Activated gamma-delta T cell treated with anti-CD3 and anti-CD28 coated beads, Interleukin-2, amount 50 U/mL, for 16 hours (primary cell): ENCODE data around the gene NKX1-2.
A peak's percentile ranks its signal among the peaks of the same experiment; 100 is the strongest.

ENCODE experiments used
- DNase-seq: peaks from one replicate; pipeline ENCODE4 v3.0.0-alpha.2; 2020; ENCODE audit warnings: low read depth

The NKX1-2 gene

GRCh38 chr10:124474514-124475070, 24.8 kb upstream of the NKX1-2 start:
- DNase-seq, result no peak

DNA sequence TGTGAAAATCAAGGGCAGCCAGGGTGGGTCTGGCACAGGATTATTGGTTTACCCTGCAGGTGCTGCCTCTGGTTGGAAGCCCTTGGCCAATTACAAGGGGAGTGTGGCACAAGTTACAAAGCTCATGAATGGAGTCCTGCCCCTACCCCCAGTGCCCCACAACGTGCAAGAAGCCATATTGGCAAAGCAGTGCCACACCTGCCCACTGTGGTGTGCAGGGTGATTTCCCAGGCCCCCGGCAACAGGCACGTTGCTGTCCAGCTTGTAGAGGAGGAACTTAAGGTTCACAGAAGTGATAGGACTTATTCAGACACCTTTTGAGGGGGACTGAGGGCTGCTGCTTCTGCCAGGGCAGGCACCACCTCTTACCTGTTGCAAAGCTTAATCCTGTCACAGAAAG, 23.2 kb upstream of the NKX1-2 start:
- DNase-seq, result no peak

DNA sequence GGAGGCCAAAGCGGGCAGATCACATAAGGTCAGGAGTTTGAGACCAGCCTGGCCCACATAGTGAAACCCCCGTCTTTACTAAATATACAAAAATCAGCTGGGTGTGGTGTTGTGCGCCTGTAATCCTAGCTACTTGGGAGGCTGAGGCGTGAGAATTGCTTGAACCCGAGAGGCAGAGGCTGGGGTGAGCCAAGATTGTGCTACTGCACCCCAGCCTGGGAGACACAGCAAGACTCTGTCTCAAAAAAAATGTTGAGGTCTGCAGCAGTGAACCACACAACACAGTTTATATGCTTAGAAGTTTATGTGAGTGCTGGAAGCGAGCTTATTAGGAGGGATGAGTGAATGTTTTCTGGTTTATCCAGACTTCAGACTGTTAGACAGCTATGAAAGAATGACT, 22.2 kb upstream of the NKX1-2 start:
- no peak for DNase-seq

DNA sequence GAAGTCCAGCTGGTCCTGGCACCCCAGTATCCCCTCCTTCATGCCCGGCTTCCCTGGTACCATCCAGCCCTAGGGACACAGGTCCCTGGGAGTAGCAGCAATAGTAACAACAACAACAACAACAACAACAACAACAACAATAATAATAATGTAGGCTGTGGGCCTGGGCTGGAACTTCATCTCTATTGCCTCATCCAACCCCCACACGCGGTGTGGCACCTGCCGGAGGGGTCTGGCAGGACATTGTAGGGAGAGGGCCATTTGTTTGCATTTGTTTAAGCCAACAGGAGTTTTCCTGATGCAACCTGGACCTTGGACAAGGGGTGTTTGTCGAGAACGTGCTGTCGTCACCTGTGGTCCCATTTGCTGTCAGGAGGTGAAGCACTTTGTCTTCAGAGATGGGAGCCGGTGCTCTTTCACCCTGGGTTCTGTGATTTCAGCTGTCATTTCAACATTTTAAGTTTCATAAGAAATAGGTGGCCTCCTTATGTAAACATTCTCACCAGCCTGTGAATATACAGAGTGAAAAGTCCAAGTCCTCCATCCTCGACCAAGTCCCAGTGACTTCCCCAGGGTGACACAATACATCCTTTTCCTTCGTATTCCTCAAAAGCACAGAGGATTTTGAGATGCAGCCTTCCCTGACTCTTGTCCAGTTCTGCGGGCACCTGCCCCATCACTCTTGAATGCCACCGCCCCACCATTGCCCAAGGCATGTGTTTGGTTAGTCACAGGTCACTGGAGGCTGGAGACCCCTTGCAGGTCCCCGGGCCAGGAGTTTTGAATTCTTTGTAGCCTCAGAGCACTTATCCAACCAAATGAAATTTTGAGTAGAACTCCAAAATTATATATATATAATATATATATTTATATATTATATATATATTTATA, 21.0 kb upstream of the NKX1-2 start:
- DNase-seq, result no peak

GRCh38 chr10:124469956-124470484, 20.2 kb upstream of the NKX1-2 start:
- DNase-seq, result no peak

DNA sequence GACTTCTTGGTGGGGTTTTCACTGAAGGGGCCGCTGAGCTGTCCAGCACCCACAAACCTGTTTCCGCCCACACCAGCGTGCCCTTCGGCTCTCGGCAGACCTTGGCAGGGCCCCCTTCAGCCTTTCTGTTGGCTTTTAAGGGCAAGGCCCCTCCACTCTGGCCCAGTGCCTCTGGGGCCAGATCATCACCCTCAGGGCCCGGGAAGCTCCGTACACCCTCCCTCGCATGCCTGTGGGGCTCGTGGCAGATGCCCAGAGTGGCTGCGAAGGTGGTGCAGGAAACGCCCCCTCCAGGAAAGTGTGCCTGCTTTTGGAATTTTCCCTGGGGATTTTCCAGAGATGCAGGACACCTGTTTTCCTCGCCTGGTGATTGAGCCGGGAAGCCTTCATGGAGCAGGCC, 18.8 kb upstream of the NKX1-2 start:
- DNase-seq, result no peak

DNA sequence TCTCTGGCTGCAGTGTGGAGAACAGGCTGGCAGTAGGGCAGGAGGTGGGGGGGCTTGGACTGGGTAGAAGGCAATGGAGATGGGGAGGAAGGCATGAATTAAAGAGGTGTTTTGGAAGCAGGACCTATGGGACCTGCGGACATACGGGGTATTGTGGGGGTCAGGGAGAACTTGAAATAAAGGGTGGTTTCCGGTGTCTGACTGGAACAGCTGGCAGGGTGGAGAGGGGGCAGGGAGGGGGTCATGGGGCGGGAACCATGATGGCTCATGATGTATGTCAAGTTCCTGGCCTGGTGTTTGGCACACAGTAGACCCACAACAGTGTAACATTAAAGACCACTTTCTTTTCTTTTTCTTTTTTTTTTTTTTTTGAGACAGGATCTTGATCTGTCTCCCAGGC, 17.3 kb upstream of the NKX1-2 start:
- no peak for DNase-seq

GRCh38 chr10:124465777-124466488, 16.1 kb upstream of the NKX1-2 start:
- DNase-seq, result no peak

DNA sequence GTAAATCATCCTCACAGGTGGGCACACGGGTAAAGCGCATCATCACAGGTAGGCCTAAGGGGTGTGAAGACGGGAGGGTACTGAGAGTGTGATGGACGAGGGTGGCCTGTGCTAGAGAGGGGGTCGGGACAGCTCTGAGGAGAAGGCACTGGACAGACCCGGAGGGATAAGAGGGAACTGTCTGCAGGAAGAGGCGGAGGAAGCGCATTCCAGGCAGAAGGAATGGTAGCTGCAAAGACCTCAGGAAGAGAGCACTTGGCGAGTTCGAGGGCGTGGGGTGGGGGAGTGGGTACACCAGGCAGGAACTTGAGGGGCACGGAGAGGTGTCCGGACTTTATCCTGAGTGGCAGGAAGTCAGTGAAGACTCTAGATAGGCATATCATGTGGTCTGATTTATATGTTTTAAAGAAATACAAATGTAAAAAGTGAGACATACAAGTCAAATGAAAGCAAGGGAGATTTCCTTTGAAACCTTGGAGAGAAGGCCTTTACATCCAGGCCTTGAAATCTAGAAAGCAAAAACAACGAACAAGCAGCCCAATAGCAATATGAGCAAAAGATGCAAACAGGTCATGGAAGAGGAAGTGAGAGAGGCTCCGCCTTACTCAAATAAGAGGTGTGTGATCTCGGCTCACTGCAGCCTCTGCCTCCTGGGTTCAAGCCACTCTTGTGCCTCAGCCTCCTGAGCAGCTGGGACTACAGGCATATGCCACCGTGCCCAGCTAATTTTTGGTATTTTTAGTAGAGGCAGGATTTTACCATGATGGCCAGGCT, 15.4 kb upstream of the NKX1-2 start:
- DNase-seq, result no peak

- DNase-seq, result no peak
These were observed 14.5 kb upstream of the NKX1-2 start for GRCh38 chr10:124464028-124464965.

DNA sequence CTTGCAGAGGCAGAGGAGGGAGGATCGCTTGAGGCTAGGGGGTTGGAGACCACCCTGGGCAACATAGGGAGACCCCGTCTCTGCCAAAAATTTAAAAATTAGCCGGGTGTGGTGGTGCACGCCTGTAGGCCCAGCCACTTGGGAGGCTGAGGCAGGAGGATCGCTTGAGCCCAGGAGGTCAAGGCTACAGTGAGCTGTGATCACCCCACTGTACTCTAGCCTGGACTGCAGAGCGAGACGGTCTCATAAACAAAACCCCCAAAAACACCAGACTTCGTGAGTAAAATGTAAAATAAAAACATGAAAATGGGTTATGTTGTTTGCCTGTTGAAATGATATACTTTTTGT, 12.5 kb upstream of the NKX1-2 start:
- no peak for DNase-seq

DNA sequence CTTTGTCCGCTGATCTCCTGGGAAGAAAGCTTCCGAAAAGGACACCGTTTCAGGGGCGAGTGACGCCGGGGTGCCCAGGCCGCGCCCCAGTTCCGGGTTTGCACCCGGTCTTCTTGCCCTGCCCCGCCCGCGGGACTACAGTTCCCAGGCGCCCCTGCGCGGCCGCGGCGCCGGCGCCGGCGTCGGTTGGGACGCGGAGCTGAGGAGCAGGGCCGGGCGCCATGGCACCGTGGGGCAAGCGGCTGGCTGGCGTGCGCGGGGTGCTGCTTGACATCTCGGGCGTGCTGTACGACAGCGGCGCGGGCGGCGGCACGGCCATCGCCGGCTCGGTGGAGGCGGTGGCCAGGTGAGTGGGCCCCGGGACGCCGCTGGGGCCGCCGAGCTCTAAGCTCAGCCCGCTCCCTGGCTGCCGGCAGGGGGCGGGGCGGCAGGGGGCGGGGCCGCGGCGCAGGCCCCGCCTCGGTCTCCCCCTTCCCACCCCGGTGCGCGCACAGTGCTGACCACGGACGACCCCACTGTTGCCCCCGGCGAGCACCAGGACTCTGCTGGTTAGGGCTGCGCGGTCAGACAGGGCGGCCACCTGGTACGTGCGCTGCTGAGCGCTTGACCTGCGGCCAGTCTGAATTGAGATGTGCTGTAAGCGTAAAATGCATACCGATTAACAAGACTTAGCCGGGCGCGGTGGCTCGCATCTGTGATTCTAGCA, 12.0 kb upstream of the NKX1-2 start, which contains the start of gene LHPP:
LHPP (plus strand) TSS at position 182 of the 706 bp plus-strand sequence; CDS start at position 222, 40 bp downstream.
- peak; percentile 69 for DNase-seq

DNA sequence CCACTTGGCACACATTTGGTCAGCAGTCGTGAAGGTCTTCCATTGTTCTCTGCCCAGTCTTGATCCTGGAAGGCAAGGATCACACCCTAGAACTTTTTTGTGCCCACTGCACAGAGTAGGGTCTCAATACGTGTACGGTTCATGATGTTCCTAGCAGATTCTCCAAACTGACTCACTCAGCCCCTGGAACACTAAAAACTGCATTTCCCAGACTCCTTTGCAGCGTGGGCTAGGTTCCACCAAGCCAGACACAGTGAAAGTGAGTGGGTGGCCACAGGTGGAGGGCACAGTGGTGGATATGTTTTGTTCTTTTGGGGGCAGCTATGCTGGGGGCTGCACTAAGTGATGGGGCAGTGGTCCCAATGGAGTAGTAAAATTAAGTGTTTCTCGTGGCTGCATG, 10.3 kb upstream of the NKX1-2 start:
- no peak for DNase-seq

GRCh38 chr10:124459395-124459794, 9.6 kb upstream of the NKX1-2 start:
- DNase-seq, result no peak

DNA sequence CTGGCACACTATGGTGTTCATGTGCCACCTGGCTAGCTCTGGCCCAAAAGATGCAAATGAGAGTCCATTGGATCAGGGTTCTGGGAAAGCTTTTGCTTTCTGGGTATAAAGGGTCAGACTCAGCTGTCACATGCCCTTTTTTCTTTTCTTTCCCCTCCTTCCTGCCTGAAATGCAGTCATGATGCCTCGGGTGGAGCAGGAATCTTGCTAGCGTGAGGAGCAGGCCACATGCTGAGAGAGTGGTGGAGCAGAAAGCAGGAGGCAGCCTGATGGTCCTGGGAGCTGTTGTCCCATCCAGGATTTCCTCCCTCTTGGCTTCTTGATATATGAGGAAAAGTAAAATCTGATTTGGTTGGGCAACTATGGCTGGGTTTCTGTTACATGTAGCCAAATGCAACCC, 9.1 kb upstream of the NKX1-2 start:
- no peak for DNase-seq

DNA sequence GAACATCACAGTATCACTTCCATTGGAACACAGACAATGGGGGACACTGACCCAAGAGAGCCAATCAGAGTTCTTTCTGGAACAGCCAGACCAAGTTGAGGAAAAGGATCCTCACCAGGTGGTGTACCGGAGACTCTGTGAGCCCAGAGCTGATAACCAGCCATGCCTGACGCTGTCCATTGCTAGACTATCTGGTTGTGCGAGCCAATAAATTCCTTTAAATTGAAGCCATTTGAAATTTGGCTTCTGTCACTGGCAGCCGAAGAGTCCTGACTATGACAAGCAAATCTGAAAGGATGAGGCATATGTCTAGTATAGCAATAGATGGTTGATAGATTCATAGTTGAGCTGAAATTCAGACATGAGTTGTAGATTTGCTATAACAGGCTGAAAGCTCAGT, 8.6 kb upstream of the NKX1-2 start:
- no peak for DNase-seq

GRCh38 chr10:124455441-124455840, 5.6 kb upstream of the NKX1-2 start:
- DNase-seq, result no peak

DNA sequence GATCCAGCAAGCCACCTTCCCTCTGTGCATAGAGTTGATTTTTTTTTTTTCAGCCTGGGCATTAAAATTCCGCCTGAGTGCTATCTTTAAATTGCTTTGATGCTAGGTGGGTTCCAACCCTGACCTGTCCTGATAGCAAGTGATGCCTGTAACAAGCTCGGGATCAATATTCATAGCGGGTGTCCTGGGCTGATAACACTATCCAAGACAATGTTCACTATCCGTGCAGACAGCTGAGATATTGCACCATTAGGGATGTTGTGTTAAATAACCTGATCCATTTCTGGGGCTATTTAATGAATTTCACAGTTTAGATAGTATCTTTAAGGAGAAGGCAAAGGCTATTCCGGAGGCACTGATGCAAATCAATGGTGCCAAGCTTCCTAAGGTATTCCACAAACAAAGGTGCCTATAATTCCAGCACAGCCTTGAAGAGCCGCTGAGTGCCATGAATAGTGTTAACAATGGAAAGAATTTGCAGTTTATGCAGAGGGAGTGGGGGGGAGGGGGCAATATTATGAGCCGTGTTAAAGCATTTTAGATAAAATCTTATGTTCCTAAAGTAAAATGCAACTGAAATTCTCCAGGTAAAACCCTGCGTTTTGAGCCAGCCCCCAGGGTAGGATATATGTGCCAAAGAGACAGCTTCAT, 4.2 kb upstream of the NKX1-2 start:
- DNase-seq, result no peak

GRCh38 chr10:124451276-124451675, 1.4 kb upstream of the NKX1-2 start:
- DNase-seq, result no peak

- DNase-seq, result no peak
These were observed 885 bp upstream of the NKX1-2 start for GRCh38 chr10:124450783-124451057.
